G401 (cell line): Measurements from ENCODE around the gene PIR. TPM values are rescaled to one million over a fixed set of nuclear protein-coding genes. Genes with fewer than 3 reads are reported as not detected.
A peak's percentile ranks its signal among the peaks of the same experiment; 100 is the strongest.

Experiments
- DNase-seq: peaks from one replicate; pipeline ENCODE4 v3.0.0-alpha.2; 2015; ENCODE audit warnings: low spot score
- in situ Hi-C: cut with HindIII; loops from 2 replicates; pipeline ENCODE4 v1.10.0; 2016; ENCODE audit warnings: low sequenced_read_pairs, mixed read lengths
- total RNA-seq: library from RNA; depleted of rRNA; stranded (reverse); fragments of >200 nt; shearing (Covaris generic); gene quantifications from 2 replicates; pipeline ENCODE4 v1.2.3, GENCODE V29; 2014

The PIR gene
- total RNA-seq, 1 experiment from 2014 or later, result 49.8 TPM

DNA sequence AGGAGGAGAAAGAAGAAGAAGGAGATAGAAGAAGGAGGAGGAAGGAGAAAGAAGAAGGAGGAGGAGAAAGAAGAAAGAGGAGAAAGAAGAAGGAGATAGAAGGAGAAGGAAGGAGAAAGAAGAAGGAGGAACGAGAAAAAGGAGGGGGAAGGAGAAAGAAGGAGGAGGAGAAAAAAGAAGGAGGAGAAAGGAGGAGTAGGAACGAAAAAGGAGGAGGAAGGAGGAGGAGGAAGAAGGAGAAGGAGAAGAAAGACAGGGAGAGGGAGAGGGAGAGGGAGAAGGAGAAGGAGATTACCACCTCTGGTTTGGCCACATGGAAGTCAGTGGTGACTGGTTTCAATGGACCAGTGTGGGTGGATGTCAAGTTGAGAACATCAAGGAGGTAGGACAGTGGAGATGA is 58.9 kb downstream of the PIR start:
- no peak for DNase-seq
- in situ Hi-C loops, result no loop called here

DNA sequence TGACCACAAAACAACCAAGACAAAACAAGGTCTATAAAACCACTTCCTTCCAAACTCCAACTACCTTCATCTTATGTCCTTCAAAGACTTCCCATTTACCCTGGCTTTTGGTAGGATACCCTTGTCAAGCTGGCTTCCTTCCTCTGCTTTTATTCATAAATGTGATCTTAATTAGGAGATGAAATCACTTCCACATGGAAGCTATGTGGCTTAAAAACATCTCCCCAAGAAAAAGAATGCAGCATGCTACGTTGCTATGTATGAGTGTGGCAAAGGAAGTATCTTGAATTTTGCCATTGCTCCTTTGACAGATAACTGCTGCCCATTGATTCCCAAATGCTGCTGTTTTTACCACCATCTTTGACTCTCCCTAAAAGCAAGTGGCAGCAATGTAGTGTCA is 62.5 kb downstream of the PIR start:
- no peak for DNase-seq

DNA sequence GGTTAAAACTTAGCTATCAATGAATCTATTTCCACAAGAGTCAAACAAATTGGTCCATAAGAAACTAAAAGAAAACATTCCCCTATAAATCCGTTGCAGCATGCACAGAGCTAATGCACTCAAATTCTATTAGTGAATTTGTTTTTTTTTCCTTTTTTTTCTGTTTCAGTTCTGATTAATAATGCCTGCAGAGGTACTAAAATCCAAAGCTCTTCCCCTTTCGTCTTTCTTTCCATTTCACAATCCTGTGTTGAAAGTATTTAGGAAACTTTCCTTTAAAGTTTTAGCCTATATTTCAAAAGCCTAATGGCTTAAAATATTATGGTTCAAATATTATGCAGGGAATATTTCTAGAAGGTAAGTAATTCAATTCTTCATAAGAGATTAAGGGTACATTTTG is 63.1 kb downstream of the PIR start:
- in situ Hi-C loops, result no loop called here
- no peak for DNase-seq

More for the DNA sequence above, 62.5 kb downstream of the PIR start:
- in situ Hi-C loops, result no loop called here

DNA sequence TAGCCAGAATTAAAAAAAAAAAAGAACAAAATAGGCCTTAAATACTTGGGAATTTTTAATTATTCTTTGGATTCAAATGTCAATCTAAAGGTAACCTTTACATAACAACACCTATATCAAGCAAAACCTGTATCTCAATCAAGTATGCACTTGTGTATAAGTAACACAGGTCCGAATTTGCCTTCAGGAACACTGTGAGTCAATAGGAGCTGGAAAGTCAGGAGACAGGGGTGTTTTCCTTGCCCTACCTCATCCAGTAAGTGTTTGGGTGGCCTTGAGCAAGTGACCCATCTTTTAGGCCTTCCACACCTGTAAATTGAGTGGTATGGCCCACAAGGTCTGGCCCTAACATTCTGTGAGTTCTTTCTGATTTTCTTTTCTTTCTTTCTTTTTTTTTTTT is 68.1 kb downstream of the PIR start:
- no peak for DNase-seq
- in situ Hi-C loops, result no loop called here

DNA sequence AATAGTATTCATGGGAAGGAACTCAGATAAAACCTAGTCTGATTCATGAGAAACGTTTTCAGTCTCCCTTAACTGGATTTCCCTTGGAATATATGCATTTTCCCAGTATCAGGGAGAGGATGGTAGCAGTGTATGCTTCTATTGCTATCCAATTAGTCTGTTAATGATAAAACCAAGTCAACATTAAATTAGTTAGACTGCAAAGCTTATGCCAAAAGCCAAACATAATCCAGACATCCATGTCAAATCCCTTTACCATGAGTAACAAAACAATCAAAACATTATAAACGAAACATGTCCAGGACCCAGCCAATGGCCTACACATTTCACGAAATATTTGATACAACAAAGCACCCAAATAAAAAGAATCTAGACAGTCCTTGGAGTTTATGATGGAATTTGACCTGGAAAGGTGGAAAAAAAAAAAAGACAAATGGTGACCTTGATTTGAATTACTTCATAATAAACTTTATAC is 74.4 kb downstream of the PIR start:
- no peak for DNase-seq
- in situ Hi-C loops, result no loop called here

DNA sequence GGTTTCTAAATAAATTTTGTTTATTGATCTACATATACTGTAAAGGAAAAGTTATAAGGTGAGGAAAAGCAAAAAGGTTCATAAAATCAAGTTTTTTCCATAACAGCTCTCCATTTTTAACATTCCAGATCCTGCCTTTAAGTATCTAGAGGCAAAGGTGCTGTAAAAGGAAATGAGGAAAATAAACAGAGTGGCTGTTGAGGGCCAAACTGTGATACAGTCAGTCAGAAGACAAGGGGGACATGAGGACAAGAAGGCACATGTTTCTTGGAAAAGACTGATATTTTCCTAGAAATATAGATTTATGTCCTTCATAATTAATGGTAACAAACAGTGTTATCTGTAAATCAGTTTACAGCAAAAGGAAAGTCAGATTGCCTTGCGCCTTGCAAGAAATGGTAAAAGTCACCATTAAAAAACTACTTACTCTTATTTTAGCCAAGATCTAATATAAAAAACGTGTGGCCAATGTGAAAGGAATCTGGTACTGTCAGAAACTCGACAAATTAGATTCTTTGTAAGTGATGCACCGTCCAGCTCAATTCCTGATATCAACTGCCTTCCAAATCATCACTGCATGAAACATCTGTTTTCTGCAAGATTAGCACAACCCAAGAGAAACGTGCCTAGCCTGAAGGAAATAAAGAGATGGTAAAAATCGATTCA is 75.0 kb downstream of the PIR start:
- no peak for DNase-seq
- in situ Hi-C loops, result no loop called here

DNA sequence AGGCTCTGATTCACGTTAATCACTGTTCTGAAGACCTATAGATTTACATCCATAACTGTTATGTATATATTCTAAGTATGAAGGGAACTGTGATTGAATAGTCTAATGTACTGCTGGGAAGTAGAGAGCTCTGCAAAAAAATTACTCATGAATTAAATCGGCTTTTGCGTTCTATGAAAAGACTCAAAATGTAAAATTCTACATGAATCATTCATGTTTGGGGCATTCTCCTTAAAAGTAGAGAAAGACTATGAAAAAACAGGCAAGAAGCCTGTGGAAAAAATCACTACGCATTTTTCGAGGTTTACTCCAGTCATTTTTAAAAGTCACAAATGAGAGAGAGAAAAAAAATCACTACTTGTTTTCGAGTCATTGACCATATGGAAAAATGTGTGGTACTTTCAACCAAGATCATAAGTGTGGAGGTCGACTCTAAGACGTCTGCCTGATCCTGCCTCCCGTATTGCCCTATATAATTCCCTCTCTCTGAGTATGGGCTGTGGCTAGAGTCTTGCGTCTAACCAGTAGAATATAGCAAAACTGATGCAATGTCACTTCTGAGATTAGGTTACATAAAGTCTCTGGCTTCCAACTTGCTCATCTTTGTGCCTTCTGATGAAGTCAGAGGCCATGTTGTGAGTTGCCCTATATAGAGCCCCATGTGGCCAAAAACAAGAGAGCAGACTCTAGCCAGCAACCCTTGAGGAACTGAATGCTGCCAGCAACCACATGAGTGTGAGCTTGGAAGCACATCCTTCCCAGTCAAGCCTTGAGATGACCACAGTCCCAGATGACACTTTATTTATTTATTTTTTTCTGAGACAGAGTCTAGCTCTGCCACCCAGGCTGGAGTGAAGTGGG is 76.8 kb downstream of the PIR start:
- peak; percentile 45 for DNase-seq
- in situ Hi-C loops, result no loop called here

DNA sequence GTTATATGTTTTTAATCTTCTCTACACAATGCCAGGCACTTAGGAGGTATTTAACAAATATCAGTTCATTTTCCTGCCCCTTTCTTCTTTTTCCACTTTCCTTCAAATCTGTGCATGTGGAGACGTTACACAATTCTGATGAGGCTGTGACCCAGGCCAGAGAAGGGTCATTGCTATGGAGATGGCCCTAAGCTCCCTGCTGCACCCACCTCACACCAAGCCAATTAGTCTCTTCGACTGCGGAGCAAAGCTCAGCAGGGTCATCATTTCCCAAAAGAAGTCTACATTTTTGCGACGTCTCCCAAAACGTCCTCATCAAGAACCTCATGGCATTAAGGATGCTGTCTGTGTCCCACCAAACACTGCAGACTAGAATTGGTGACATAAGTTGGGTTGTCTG is 80.0 kb downstream of the PIR start:
- in situ Hi-C loops, result no loop called here
- no peak for DNase-seq

DNA sequence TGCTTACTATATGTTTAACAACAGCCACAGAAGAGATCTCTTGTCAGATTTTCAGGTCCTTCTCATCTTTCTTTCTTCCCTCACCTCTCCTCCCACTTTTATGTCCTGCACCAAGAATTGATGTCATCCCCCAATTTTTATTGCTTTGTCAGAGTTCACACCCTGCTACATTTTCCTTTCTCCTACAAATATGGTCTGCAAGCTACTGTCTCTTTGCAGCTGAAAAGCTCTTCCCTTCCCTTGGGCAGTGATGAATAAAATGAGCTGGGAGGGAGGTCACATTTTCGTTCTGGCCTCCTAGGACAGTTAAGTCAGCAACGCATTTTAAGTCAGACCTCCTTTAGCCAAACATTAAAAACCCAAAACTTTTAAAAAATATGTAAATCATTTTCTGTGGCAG is 82.2 kb downstream of the PIR start:
- in situ Hi-C loops, result no loop called here
- no peak for DNase-seq

DNA sequence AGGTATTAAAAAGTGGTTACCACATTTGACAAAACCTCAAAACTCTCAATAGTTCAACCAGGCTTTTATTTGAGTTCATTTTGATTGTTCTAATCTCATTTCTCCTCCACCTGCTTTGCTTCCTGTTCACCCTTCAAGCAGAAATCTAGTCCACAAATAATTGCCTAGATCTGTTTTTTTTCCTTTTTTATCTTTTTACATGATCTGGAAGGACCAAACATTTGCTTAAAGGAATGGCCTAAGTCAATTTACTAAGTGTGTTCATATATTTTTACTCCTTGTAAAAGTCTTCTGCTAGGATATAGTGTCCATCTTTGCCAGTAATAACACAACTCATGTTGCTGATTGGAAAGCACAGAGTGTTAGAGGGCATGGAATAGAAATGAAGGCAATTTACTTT is 82.7 kb downstream of the PIR start:
- DNase-seq, result no peak
- in situ Hi-C loops, result no loop called here

DNA sequence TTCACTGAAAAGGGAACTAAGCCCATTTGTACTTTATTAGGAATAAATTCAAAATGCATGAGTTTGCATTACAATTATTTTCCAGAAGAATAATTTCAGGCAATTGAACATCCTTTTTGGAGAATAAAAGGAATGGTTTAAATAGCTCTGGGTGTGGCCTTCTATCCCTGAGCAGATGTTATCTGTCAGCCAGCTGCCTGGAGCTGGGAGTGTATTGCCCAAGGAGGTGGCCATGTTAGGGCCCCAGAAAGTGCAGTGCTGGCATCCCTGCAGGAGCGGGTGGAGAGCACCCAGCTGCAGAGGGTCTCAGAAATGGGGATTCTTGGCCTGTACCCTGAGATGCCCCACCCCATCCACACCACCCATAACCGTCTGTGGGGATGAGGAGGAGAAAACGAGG is 87.3 kb downstream of the PIR start:
- in situ Hi-C loops, result no loop called here
- DNase-seq, result no peak

DNA sequence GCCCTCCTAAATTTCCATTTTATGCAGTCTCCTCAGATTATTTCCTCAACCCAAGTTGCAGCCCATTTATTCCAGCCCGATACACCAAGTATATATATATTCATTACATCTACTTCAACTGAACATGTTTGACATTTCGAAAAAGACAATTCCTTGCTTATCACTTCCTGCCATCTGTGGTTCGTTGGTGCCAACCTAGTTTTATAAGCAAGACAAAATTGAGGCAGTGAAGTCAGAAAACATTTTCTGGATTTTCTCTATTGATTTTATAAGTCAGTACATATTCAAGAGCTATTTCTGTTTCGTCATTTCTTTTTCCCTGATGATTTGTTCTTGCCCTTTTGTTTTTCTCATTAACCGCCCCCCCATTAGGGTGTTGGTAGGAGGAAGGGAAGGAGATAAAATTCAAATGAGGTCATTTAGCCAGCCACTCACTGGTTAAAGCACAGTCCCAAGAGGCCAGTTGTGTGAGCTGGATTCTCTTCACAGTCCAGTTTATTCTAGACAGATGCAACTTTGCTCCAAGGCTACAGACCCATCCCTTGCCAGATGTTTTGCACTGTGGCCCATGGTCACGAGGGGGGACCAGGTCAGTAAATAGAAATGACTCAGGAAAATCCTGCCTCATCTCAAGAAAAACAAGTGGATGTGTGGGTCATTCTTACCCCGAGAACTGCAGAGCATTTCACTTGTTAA is 88.6 kb downstream of the PIR start:
- no peak for DNase-seq
- in situ Hi-C loops, result no loop called here

DNA sequence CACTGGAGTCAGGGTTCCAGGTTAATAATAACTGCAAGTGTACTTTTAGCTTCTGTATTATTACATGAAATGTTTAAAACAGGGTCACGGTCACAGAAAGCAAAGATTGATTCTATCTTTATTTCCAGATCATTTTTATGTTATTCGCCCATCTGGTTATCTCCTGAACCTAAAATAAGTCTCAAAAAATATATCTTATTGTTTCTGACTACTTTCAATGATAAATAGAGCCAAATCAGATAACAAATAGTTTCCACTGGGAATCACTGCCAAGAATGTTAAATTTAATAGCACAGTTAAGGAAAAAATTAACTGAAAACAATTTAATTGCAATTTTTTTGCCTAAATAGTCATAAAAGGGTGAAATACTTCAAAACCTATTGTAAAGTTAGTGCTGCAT is 91.8 kb downstream of the PIR start:
- no peak for DNase-seq
- in situ Hi-C loops, result no loop called here

DNA sequence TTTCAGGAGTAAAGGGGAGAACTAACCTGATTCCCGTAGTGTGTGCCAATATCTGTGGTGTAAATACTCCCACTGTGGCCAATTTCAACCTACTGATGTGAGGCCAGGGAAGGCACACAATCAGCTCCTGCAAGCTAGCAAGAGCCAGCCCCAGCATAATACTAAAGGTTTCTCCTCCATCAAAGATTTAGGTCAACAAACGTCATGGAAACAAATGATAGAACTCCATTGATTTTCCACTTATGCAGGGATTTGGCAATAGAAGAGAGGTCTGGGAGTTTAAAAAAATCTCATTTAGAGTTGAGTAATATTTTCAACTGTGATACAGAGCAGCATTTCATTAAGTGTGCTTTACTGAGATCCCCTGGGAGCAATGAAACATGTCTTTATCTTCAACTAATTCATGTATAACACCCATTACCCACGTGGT is 93.2 kb downstream of the PIR start:
- DNase-seq, result no peak
- in situ Hi-C loops, result no loop called here

DNA sequence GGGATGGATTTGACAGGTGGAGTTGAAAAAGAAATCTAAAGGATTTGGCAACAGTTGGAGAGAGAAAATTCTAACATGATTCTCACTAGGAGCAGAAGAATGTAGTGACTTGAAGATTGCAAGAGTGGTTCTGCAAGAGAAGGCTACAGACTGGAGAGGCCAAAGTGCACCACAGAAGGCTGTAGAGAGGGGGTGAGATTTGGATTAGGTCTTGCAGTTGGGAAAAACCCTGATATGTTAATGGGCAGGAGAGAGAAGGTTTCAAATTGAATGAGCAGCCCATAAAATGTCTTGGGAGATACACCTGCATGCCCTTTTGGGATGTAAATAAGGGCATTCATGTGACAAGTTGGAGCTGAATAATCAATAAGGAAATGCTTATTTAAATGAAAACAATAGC is 94.3 kb downstream of the PIR start:
- no peak for DNase-seq
- in situ Hi-C loops, result no loop called here

DNA sequence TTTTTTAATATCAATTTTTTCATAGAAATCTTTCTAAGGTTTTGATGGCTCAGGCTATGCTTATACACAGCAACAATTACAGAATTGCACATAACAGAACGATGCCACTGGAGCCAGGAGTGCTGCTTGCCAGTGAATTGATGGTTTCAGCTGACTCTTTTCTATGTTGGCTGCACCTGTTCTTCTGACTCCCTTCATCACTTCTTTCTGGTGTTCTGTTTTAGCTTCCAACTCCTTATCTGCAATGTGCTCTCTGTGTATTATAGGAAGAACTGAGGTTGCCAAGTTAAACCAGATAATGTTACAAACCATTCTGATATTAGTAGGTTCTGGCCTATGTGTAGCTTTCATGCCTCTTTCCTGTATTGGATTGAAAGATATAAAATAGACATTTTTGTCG is 97.3 kb downstream of the PIR start:
- in situ Hi-C loops, result no loop called here

DNA sequence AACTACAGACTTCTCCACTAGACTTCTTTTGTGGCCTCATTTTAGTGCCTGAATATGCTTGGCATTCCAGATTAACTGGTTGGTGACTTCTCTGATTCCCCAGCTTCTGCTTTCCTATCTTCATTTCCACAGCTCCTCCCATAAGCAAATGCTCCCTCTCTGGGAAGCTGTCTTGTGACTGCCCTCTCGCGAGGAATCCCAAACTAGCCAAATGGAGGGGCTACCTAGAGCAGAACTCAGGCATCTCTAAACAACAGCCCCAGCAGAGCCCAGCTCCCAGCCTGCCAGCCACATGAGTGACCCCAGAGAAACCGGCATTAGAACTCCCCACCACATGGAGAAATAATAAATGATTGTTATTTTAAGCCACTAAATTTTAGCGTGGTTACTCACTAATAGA is 101.3 kb downstream of the PIR start:
- in situ Hi-C loops, result no loop called here
- DNase-seq, result no peak

More for the DNA sequence above, 97.3 kb downstream of the PIR start:
- no peak for DNase-seq

DNA sequence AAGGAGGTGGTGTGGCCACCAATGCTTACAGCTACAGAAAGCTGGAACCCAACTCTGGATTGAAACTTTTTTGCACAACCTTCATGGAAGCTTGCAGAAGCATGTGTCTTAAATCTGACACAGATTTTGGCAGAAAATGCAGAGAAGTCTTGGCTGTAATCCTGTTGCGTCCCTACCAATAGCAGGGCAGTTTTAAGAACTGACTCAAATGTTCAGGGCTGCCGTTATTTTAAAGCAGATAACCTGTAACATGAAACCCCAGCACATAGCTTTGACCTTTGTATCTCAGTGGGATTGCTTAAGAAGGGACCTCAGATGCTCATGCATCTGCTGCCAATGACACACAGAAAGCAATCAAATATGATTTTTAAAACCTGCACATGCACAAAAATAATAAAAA is 108.8 kb downstream of the PIR start, which contains the start of gene VEGFD:
TSS of gene VEGFD (minus strand) at position 110 of the 400 bp plus-strand sequence. CDS start 467 bp downstream, outside the sequence.
- in situ Hi-C loops, result no loop called here
- peak; percentile 1 for DNase-seq

DNA sequence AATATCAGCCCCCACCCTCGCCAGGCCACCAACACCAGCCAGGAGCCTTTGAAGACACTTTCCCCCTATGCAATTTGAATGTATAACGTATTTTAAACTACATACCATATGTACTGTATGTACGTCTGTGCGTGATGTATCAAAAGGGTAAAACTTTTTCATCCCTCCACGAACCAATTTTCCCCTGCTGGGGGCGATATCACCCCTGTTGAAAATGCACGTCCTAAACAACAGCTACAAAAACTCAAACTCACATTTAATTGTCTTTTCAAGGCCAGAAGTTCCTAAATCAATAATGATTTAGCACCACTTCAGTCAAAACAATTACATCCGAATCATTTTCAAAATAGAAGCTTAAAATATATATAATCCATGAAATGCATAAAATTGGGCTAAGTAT is 110.3 kb downstream of the PIR start:
- no peak for DNase-seq
- in situ Hi-C loops, result no loop called here

DNA sequence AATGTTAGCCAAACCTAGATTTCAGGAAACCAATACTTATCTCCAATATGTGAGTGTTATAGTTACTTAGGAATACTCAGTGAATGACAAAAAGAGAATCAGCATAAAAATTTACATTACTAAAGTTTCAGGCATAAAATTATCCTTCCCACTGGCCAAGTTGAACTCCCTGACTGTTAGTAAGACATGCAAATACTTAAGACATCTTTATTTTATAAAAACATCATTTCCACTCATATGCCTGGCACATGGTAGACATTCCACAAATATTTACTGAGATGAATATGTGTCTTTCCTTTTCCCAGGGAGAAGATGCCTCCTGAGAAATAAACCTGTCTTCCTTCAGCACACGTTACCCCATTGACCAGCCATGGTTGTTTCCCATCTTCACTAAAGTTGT is 116.2 kb downstream of the PIR start:
- DNase-seq, result no peak
- in situ Hi-C loops, result no loop called here
